GM12878 (cell line): Measurements from ENCODE around the gene SHOC2. TPM values are rescaled to one million over a fixed set of nuclear protein-coding genes. Genes with fewer than 3 reads are reported as not detected.

Experiments used
- ATAC-seq: fragments of 200-7000 bp; cut with Tn5 transposase; 3 replicates; pipeline ENCODE4 v1.9.1; 2020; ENCODE audit warnings: mild to moderate bottlenecking, moderate library complexity
- BruUV-seq: library from RNA; stranded (reverse); fragments of 400-500 nt; replicated peaks from 2 replicates; lab custom pipeline; 2021; lab: Mats Ljungman, UMichigan
- CTCF ChIA-PET: fragments of 300-600 bp; sonication (Branson Sonifier 250); formaldehyde crosslinking; extraction: SDS; loops from one replicate; lab custom pipeline; 2021; ENCODE audit warnings: inconsistent platforms; lab: Yijun Ruan, JAX
- POLR2A ChIA-PET: fragments of 350-600 bp; formaldehyde crosslinking; extraction: SDS; loops from one replicate; lab custom pipeline; 2021; ENCODE audit warnings: inconsistent platforms; lab: Charles Lee
- RAD21 ChIA-PET: fragments of 300-600 bp; sonication (Branson Sonifier 250); formaldehyde crosslinking; loops from one replicate; lab custom pipeline; 2023; ENCODE audit warnings: antibody characterized with exemption; ENCODE audit not compliant: unreplicated experiment; lab: Charles Lee
- SMC1A ChIA-PET: fragments of 300-600 bp; sonication (Branson Sonifier 250); formaldehyde crosslinking; loops from one replicate; lab custom pipeline; 2023; ENCODE audit not compliant: unreplicated experiment, uncharacterized antibody; lab: Charles Lee
- DNase-seq: peaks from one replicate; pipeline ENCODE4 v3.0.0-alpha.2; 2011; ENCODE audit warnings: low read depth, low spot score
- FAIRE-seq: peaks from 3 replicates; lab custom pipeline; 2011; peaks lifted over from hg19 to GRCh38; lab: Jason Lieb, UNC
- H2AFZ ChIP-seq: 2 replicates; pipeline ENCODE4 v1.6.0; 2011; ENCODE audit warnings: low read depth, low read length, control low read depth; ENCODE audit not compliant: control insufficient read depth
- H3K27ac ChIP-seq: 2 replicates; pipeline ENCODE4 v1.5.1; 2011; ENCODE audit warnings: control low read depth; ENCODE audit not compliant: control insufficient read depth, insufficient read depth
- H3K27me3 ChIP-seq, 2 experiments: replicated peaks in 1 of 2; 2 replicates each; pipeline versions ENCODE4 v1.6.0 to v1.6.1; 2011; ENCODE audit warnings: low read length in 1 of 2; ENCODE audit not compliant: control insufficient read depth in 2 of 2, insufficient read depth in 2 of 2
- H3K36me3 ChIP-seq, 2 experiments: 2 replicates each; pipeline ENCODE4 v1.5.1; 2011; ENCODE audit warnings: low read length in 1 of 2; ENCODE audit not compliant: control insufficient read depth in 2 of 2, insufficient read depth in 2 of 2
- H3K4me1 ChIP-seq: 2 replicates; pipeline ENCODE4 v1.6.1; 2011; ENCODE audit warnings: mild to moderate bottlenecking, low read length, moderate library complexity, mixed read lengths; ENCODE audit not compliant: control insufficient read depth, insufficient read depth
- H3K4me2 ChIP-seq: 2 replicates; pipeline ENCODE4 v1.6.0; 2011; ENCODE audit warnings: control low read depth; ENCODE audit not compliant: control insufficient read depth, insufficient read depth
- H3K4me3 ChIP-seq: fragments of 200-600 bp; sonication (generic); 2 replicates; pipeline ENCODE4 v1.5.1; 2016
- H3K79me2 ChIP-seq: 2 replicates; pipeline ENCODE4 v1.6.0; 2011; ENCODE audit warnings: low read length; ENCODE audit not compliant: control insufficient read depth, insufficient read depth
- H3K9ac ChIP-seq: 2 replicates; pipeline ENCODE4 v1.8.0; 2011; ENCODE audit warnings: low read length, control low read depth, mixed read lengths; ENCODE audit not compliant: control insufficient read depth, insufficient read depth
- H3K9me3 ChIP-seq: replicated peaks from 3 replicates; pipeline ENCODE4 v1.5.1; 2011; ENCODE audit warnings: mild to moderate bottlenecking, low read length; ENCODE audit not compliant: control insufficient read depth, insufficient read depth
- H4K20me1 ChIP-seq: 2 replicates; pipeline ENCODE4 v1.6.0; 2011; ENCODE audit not compliant: control insufficient read depth, insufficient read depth
- ATF2 ChIP-seq: IDR thresholded peaks from 2 replicates; pipeline ENCODE4 v1.6.1; 2012; ENCODE audit warnings: low read length, inconsistent platforms
- BRCA1 ChIP-seq: IDR thresholded peaks from 2 replicates; pipeline ENCODE4 v1.6.1; 2011; ENCODE audit warnings: low read depth, low read length, improper control_type of control experiment
- DPF2 ChIP-seq: fragments of 450-650 bp; IDR thresholded peaks from 2 replicates; pipeline ENCODE4 v1.6.1; 2017; ENCODE audit warnings: mild to moderate bottlenecking
- EP300 ChIP-seq, 2 experiments: fragments of 150-350 bp in 1 of 2; IDR thresholded peaks; 2 replicates each; pipeline ENCODE4 v1.6.1; 2011 to 2012; ENCODE audit warnings: low read depth in 2 of 2, low read length in 2 of 2, borderline replicate concordance in 1 of 2, improper control_type of control experiment in 1 of 2, inconsistent platforms in 1 of 2; ENCODE audit not compliant: control insufficient read depth in 1 of 2
- FOXM1 ChIP-seq: IDR thresholded peaks from 2 replicates; pipeline ENCODE4 v1.6.1; 2012; ENCODE audit warnings: low read depth, mild to moderate bottlenecking, inconsistent platforms, low read length, moderate library complexity
- MAX ChIP-seq: IDR thresholded peaks from 2 replicates; pipeline ENCODE4 v1.6.1; 2012; ENCODE audit warnings: low read depth, low read length, improper control_type of control experiment
- POLR2AphosphoS5 ChIP-seq: IDR thresholded peaks from 2 replicates; pipeline ENCODE4 v1.6.1; 2011; ENCODE audit warnings: mild to moderate bottlenecking, low read length, inconsistent platforms
- SKIL ChIP-seq: fragments of 450-650 bp; IDR thresholded peaks from 2 replicates; pipeline ENCODE4 v1.6.1; 2017; ENCODE audit warnings: mild to moderate bottlenecking, low read depth, inconsistent platforms; ENCODE audit not compliant: poor library complexity, severe bottlenecking
- SRF ChIP-seq, 2 experiments: IDR thresholded peaks; 2 replicates each; pipeline ENCODE4 v1.6.1; 2011; ENCODE audit warnings: low read depth in 2 of 2, low read length in 2 of 2, mild to moderate bottlenecking in 1 of 2, moderate library complexity in 1 of 2
- TCF3 ChIP-seq: IDR thresholded peaks from 2 replicates; pipeline ENCODE4 v1.6.1; 2012; ENCODE audit warnings: low read depth, mild to moderate bottlenecking, low read length, borderline replicate concordance; ENCODE audit not compliant: insufficient read depth
- ZNF24 ChIP-seq: fragments of 450-650 bp; IDR thresholded peaks from 2 replicates; pipeline ENCODE4 v1.6.1; 2017; ENCODE audit warnings: antibody characterized with exemption, mild to moderate bottlenecking
- WGBS: methylation state at CpG from one replicate; pipeline ENCODE4 v1.1.6; 2016; ENCODE audit warnings: low lambda C conversion rate; ENCODE audit not compliant: insufficient replicate concordance, insufficient coverage; ENCODE audit errors: missing lambda C conversion rate; 5-methylcytosine and 5-hydroxymethylcytosine counted together
- in situ Hi-C: fragments of 300-500 bp; cut with MboI; formaldehyde crosslinking; loops from 9 replicates; pipeline ENCODE4 v1.14.3; 2018; ENCODE audit warnings: mixed read lengths
- intact Hi-C: fragments of 100-400 bp; cut with micrococcal nuclease; formaldehyde crosslinking; loops from one replicate; pipeline ENCODE4 v1.14.2; 2022; ENCODE audit not compliant: unreplicated experiment
- polyA plus RNA-seq, 11 experiments: library from polyadenylated mRNA; depleted of rRNA in 4 of 11; unstranded in 6 of 11; stranded (reverse) in 5 of 11; fragments of >200 nt; fragmentation: Nextera tagmentation in 4 of 11; fragmentation: Illumina TruSeq in 1 of 11; extraction: Ambion mirVana in 4 of 11; extraction: Trizol in 1 of 11; gene quantifications; 1 replicate in 1 of 11; 2 replicates in 10 of 11; pipeline versions ENCODE4 v1.2.1 to v1.2.3, GENCODE V29; 2011 to 2016; ENCODE audit warnings: inconsistent platforms in 2 of 11, missing spikeins in 2 of 11, low read depth in 1 of 11
- total RNA-seq, 4 experiments: library from RNA; depleted of rRNA in 3 of 4; stranded (reverse); fragments of >200 nt in 3 of 4; fragmentation: Illumina TruSeq in 1 of 4; extraction: Trizol in 1 of 4; gene quantifications; 2 replicates each; pipeline versions ENCODE4 v1.2.1 to v1.2.3, GENCODE V29; 2013 to 2021

The SHOC2 gene
- total and polyA plus RNA-seq, 10 of the 15 experiments (the other 5 are each of a cell fraction or from before 2014, with no cell fraction given) = 24.8 to 65.3 (median 42.6) TPM

- TF ChIP-seq TCF3 (no peak), MAX (no peak; the same call in none of the 2 replicates)
Measured at GRCh38 chr10:110871298-110872084, 47.9 kb upstream of the SHOC2 start, which contains the start of gene PDCD4 (continued).

GRCh38 chr10:110872145-110872983, 47.0 kb upstream of the SHOC2 start:
- peak overlapping the region; percentile 65 for H3K4me3 ChIP-seq
- peak overlapping the region; percentile 31; the same call in 1 of the 2 replicates for H2AFZ ChIP-seq
- peak overlapping the region; percentile 94 for H3K9ac ChIP-seq
- no peaks in the 10 kb centered on the region for H3K27me3 ChIP-seq
- RAD21 ChIA-PET = interaction anchor here (0.7 to 3.2 kb wide), 27 partner anchors 10 to 258 kb away, joined by 3 to 40 read pairs (median 5); partner anchors contain the start of gene BBIP1
- ATAC-seq = peak; percentile 65
- BruUV-seq = no TSS peak
- peaks cover 79% of the 10 kb centered on the region for H3K79me2 ChIP-seq
- CTCF ChIA-PET = interaction anchor here (0.7 to 2.3 kb wide), 12 partner anchors 11 to 126 kb away, joined by 3 to 27 read pairs (median 6); no protein-coding TSS in a partner anchor
- intact Hi-C loops (loop anchor here (2.0 to 10.0 kb wide), 4 partner anchors 70 to 368 kb away; no protein-coding TSS in a partner anchor), in situ Hi-C loops (no loop called here)
- POLR2A ChIA-PET = interaction anchor here (0.7 to 2.3 kb wide), 20 partner anchors 10 to 449 kb away, joined by 3 to 24 read pairs (median 5); no protein-coding TSS in a partner anchor
- no peaks in the 10 kb centered on the region for H4K20me1 ChIP-seq
- peaks cover 39% of the 10 kb centered on the region for H3K4me1 ChIP-seq
- peak overlapping the region; percentile 99 for H3K27ac ChIP-seq
- no peak for DNase-seq
- peak overlapping the region; percentile 44; the same call in 1 of the 2 replicates for H3K4me2 ChIP-seq
- H3K9me3 ChIP-seq = no peaks in the 10 kb centered on the region
- SMC1A ChIA-PET = interaction anchor here (0.9 to 3.2 kb wide), 19 partner anchors 8 to 98 kb away, joined by 3 to 29 read pairs (median 7); no protein-coding TSS in a partner anchor
- WGBS = under 1% methylated on average over 47 of the region's 70 CpGs
- peak; percentile 59 for FAIRE-seq
- no peaks in the 10 kb centered on the region for H3K36me3 ChIP-seq
- TF ChIP-seq BRCA1 = no peak
- peak; percentile 44; the same call in 1 of the 2 replicates for TF ChIP-seq ATF2
- TF ChIP-seq SRF (IDR thresholded peaks at IDR 0.05; ENCODE audit: low read depth in 2 of 2, low read length in 2 of 2) = no peak
- TF ChIP-seq POLR2AphosphoS5 = peak; percentile 67
- TF ChIP-seq FOXM1 = 0 out of 2 replicates have a peak, but pooled peaks have one; percentile 61
- TF ChIP-seq SKIL = peak; percentile 73
- 0 out of 4 replicates have a peak, but pooled peaks of 1 of the 2 experiments have one; percentile 50 for TF ChIP-seq EP300 (IDR thresholded peaks at IDR 0.05; ENCODE audit: borderline replicate concordance in 1 of 2, control insufficient read depth in 1 of 2, low read depth in 2 of 2, low read length in 2 of 2)
- TF ChIP-seq ZNF24 = no peak
- peak; percentile 55 for TF ChIP-seq DPF2
